Cardiac fibroblast (primary cell): ENCODE data around the gene LPP.
"Not testable (repeated sequence)": the region's sequence is repeated elsewhere in the genome, so short reads cannot be mapped to it uniquely, and the experiment has no call there.

ENCODE experiments used
- DNase-seq, 2 donors: peaks; one replicate each; pipeline versions ENCODE4 v3.0.0 to v3.0.0-alpha.2; 2010; ENCODE audit warnings: low read depth in 2 of 2
- H3K4me3 ChIP-seq, 2 donors: replicated peaks in 1 of 2; 1 replicate in 1 of 2; 2 replicates in 1 of 2; pipeline ENCODE4 v1.5.1; 2011; ENCODE audit warnings: low read depth in 2 of 2, low read length in 2 of 2, mild to moderate bottlenecking in 2 of 2, moderate library complexity in 1 of 2
- CTCF ChIP-seq: IDR thresholded peaks from one replicate; pipeline ENCODE4 v1.5.1; 2011; ENCODE audit warnings: low read depth, mild to moderate bottlenecking, low read length, inconsistent platforms

The LPP gene

GRCh38 chr3:188416041-188416440 is 262.1 kb downstream of the LPP start:
- DNase-seq: peak in 1 of 2 donors; percentile 37
- no peak overlapping the region for H3K4me3 ChIP-seq
- no peak for TF ChIP-seq CTCF

GRCh38 chr3:188417271-188417696 is 263.3 kb downstream of the LPP start:
- H3K4me3 ChIP-seq: no peak overlapping the region
- peak in 1 of 2 donors; percentile 67 for DNase-seq
- no peak for TF ChIP-seq CTCF

GRCh38 chr3:188417766-188418165 is 263.8 kb downstream of the LPP start:
- no peak overlapping the region for H3K4me3 ChIP-seq
- no peak for DNase-seq
- TF ChIP-seq CTCF: no peak

GRCh38 chr3:188421151-188421821 is 267.3 kb downstream of the LPP start:
- no peak for TF ChIP-seq CTCF
- H3K4me3 ChIP-seq: no peak overlapping the region
- peak; percentile 78 to 88 for DNase-seq

GRCh38 chr3:188421836-188422540 is 268.0 kb downstream of the LPP start:
- no peak for TF ChIP-seq CTCF
- no peak overlapping the region for H3K4me3 ChIP-seq
- peak in 1 of 2 donors; percentile 51 for DNase-seq

- not testable (repeated sequence) for H3K4me3 ChIP-seq, DNase-seq
Observed at GRCh38 chr3:188427981-188428380, 274.0 kb downstream of the LPP start.

- no peak overlapping the region for H3K4me3 ChIP-seq
- TF ChIP-seq CTCF: no peak
- DNase-seq: peak in 1 of 2 donors; percentile 51
Observed at GRCh38 chr3:188431040-188431439, 277.1 kb downstream of the LPP start.
